NCI-H524 treated with DMSO at 0.1 percent for 48 hours (cell line): ENCODE data around the gene IGFBP4.

Experiments
- DNase-seq: peaks from one replicate; lab custom pipeline; 2025; lab: John Stamatoyannopoulos, UW

The IGFBP4 gene

DNA sequence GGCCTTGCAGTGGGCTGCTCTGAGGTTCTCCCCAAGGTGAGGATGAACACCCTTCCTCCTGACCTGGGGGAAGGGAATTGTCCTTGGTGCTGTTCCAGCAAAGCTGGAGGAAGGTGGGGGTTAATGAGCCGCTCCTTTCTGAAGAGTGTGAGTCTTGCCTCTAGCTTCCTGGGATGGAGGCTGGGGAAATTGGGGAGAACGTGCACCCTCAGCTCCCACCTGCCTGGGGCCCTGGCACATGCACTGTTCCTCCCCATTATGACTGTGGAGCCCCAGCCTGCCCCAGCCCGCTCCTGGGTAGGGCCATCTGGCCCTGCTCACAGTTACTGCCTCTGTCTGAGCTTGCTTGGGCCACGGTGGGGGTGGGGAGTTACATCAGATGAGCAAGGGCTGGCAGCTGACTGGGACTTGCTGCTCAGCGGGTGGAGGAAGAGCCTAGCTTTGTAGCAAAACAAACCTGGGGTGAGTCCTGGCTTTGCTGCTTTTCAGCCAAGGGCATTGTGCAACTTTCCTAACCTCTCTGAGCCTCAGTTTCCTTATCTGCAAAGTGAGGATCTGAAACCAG, 47.1 kb downstream of the IGFBP4 start:
- peak; percentile 14 for DNase-seq

DNA sequence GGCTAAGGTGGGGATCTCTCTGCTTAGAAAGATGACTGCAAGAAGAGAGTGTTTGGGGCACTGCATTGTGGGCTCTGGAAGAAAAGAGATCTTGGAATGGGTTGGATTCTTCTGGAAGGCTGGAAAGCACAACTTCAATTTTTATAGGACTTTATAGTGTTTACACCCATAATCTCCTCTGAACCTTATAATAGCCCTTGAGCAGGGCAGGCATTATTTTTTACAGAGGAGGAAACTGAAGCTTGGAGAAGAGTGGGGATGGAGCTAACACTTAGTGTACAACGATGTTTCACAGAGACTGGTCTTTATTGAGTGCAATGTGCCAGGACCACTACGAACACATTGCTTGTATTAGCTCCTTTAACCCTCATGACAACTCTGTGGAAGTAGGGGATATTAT, 47.7 kb downstream of the IGFBP4 start:
- no peak for DNase-seq

DNA sequence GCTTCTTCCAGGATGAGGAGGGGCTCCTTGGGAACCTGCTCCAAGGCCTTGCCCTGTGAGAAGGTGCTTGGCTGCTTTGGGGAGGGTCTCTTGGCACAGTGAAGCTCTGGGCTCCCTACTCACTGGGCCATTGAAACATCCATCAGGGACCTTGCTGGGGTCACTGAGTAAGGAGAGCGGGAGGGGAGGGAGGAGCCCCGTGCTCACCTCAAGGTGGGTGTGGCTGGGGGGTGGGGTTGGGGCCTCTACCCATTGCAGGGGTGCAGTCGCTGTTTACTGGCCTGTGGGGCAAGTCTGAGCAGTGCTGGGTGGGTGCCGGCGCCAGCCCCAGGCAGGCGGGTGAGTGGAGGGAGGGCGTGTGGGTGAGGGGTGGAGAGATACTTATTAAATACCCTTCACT, 48.2 kb downstream of the IGFBP4 start:
- DNase-seq: no peak

DNA sequence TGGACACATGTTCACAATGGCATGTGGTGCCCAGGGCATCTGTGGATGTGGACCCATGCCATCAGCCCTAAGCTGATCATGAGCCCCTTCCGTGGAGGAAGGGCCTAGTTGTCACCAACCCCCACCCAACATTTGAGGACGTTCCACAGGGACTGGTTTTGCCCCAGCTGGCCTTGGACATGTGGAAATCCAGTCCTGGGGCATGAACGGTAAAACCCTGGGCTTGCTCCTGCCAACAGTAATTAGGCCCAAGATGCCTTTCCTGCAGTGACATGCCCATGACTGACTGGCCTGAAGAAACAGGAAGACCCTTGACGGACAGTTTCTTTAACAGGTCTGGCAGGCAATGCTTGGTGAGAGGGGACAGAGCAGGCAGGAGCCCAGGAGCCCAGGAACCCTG, 50.4 kb downstream of the IGFBP4 start:
- DNase-seq: no peak

DNA sequence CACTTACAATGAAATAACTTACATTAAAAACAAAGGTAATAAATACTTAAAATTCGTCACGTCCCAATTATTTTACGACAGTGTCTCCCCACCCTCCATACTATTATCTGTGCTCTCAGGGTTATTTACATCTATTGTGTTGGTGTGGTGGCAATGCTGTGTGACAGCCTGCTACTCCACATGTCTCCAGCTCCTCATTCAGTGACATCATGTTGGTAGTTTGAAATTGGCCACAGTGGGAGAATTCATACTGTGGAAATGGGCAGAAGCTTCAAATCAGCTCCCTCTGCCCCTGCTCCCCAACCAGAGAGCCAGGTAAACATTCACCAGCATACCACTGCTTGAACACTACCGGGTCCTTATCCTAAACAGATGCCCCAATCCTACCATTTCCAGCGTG, 51.9 kb downstream of the IGFBP4 start:
- DNase-seq: no peak

DNA sequence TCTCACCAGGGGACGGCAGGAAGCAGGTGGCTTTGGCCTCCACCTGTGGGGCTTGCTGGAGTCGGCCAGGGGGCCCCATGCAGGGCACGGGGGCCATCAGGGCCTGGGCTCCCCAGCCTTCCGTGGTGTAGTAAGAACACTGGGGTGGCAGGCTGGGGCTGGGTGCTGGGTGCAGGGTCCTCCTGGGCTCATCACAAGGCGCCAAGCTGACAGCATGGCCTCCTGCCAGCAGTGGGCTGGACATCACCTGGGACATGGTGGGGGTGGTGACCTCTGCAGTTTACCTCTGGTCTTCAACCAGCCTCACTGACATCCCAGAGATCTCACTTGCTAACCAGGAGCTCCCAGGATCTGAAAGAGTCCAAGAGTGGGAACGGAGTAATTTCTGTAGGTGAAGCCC, 52.9 kb downstream of the IGFBP4 start:
- no peak for DNase-seq

DNA sequence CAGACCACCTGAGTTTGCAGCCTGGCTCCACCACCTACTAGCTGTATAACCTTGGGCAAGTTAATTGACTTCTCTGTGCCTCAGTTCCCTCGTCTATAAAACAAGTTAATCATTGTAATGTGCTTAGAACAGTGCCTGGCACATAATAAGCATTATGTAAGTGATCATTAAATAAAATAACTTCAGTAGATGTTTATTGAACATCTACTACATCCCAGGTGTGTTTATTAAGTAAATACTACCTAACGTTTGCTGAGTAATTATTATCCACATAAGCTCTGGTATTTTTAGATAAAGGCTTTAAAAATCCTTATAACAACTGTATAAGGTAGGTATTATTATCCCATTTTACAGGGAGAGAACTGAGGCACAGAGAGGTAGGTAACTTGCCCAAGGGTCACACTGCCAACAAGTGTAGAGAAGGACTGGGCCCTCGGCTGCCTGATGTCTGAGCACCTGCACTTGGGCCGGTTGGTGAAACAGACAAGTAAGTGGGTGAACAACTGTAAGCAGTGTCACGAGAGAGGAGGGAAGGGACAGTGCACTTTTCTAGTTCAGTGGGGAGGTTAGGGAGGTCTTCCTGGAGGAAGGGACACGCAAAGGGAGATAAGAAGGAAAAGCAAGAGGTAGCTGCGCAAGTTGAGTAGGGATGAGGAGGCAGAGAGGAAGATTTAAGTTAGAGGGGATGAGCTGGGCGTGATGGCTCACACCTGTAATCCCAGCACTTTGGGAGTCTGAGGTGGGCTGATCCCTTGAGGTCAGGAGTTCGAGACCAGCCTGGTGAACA, 53.6 kb downstream of the IGFBP4 start:
- DNase-seq: no peak

DNA sequence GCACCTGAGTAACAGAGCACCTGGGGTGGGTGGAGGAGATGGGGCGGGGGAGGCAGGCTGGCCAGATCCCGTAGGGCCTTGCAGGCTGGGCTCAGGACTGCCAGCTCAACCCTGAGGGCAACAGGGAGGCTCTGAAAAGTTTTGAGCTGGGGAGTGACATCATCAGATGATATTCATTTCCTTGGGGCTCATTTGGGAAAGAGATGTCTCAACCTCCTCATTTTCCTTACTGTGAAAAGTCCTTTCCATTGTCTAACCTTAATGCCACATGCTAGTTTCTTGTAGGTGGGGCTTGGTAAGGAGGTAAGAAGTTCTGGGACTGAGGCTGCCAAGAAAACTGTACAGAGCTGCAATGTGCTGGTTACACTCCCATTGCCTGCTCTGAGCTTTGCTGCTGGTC, 54.4 kb downstream of the IGFBP4 start:
- DNase-seq: no peak

DNA sequence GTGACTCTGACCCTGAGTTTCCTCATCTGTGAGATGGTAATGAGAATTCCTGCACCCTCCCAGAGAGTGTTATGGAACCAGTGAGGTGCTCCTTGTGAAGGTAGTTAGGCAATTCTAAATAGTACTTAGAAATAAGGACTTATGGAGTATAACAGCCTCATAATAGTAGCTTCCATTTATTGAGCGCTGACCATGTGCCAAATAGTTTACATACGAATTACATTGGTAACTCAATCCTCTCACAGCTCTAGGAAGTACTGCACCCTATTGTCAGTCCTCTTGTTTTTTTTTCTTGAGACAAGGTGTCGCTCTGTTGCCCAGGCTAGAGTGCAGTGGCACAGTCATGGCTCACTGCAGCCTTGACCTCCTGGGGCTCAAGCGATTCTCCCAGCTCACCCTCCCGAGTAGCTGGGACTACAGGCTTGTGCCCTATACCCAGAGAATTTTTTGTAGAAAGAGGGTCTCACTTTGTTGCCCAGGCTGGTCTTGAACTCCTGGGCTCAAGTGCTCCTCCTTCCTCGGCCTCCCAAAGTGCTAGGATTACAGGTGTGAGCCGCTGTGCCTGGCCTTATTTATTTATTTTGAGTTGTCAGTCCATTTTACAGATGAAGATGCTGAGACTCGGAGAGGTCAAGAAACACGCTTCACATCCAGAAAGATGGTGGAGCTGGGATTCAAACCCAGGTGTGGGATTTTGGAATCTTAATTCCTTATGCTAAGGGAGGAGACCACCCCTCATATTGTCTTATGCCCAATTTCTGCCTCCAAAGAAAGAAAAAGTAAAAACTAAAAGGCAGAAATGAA, 55.2 kb downstream of the IGFBP4 start:
- no peak for DNase-seq

DNA sequence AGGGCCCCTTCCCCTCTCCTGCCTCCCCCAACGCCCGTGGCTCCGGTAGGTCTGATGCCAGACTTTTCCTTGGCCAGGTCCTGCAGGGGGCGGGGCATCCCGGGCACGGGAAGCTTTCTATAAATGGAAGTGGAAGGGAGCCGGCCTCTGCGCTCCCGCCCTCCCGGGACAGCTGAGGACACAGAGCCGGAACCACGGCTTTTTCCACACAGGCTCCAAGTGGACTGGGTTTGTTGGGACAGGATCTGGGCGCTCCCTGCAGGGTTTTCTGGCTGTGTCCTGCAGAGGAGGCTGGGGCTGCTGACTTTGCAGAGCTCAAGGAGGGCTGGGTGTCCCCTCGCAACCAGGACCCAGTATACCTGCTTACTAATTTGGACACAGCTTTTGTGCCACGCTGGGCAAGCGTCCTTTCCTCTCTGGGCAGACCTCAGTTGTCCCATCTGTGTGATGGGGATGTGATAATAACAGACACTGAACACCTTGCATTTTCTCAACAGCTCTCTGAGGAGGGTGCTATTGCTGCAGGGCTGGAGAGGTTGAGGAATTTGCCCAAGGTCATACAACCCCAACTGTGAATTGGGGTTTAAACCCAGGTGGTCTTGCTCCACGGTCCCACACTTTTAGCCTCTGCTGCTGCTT, 56.4 kb downstream of the IGFBP4 start:
- DNase-seq: no peak

DNA sequence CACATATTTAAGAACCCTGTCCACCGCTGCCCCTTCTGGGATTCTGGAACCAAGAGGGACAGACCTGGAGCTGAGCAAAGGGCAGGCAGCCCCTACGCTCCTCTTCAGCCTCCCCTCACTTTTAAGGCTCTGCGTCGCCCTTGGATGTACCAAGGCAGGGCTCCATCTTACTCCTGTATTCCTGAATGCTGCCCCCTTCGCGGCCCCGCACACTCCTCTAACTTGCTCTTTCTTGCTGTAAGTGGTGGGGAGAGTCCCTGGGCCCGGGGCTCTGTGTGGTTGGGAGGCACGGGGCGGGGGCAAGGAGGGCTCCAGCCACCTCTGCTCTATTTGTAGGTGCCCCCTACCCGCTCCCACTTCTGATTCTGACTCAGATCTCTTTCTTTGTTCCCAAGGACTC, 56.9 kb downstream of the IGFBP4 start:
- DNase-seq: no peak

DNA sequence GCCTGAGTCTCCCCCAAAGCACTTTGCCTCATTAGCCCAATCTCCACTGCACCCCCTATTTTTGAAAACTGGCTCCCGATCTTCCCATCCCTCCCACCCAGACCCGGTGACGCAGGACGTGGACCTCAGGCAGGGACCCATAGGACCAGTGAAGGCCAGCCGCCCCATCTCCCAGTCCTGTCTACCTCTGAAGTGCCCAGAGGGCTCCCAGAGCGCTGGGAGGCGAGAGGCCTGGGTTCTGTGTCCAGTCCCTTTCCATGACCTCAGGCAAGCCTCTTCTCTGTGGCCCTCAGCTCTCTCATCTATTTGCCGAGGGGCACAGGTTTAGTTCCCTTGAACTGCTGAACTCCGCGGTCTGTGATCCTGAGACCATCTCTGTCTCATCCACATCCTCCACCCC, 57.5 kb downstream of the IGFBP4 start:
- no peak for DNase-seq

DNA sequence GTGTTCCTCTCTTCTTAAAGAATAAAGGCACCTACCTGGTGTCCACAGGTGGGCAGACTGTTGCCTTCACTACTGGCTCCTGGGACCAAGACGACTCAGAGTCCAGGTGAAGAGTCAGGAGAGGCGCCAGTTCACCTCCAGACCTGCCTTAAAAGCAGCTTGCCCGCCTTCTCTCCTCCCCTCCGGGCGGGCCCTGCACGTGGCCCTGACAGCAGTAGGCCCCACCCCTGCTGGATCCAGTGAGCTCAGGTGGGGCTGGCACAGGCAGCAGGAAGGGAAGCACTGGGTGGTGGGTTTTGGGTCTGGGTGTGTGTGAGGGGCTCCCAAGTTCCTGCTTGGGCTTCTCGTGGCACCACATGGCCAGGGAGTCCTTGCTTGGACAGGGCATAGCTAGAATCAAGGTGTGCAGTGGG, 58.3 kb downstream of the IGFBP4 start, which contains the start of gene TNS4:
Gene TNS4, minus strand, starts transcription at position 125 of the 413 bp plus-strand sequence. CDS start 5,198 bp downstream, outside the sequence.
- DNase-seq: no peak

DNA sequence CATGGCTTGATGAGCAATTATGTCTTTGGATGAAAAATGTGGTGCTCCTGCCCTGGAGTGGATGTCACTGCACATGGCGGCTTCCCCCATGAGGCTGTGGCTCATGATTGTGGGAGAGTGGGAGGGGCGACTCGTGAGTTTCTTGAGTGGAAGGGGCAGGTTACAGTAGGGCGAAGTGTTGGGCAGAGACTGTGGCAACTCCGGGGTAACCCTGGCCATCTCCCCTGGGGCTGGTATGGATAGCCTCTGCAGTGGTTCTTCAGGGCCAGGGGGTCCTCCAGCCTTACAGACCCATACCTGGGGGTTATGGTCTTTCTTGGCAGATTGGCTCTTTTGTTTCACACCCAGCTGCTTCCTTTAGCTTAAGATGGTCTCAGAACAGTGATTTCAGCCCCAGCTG, 59.5 kb downstream of the IGFBP4 start:
- no peak for DNase-seq

DNA sequence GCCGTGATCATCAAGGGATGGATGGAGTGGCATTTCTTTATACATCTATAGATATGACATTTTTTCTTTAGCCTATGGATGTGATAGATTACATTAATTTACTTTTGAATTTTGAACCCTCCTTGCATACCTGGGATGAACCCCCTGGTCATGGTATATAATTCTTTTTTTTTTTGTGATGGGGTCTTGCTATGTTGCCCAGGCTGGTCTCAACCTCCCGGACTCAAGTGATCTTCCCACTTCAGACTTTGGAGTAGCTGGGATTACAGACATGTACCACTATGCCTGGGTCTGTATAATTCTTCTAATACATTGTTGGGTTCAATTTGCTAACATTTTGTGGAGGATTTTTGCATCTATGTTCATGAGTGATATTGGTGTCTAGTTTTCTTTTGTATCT, 59.9 kb downstream of the IGFBP4 start:
- no peak for DNase-seq

DNA sequence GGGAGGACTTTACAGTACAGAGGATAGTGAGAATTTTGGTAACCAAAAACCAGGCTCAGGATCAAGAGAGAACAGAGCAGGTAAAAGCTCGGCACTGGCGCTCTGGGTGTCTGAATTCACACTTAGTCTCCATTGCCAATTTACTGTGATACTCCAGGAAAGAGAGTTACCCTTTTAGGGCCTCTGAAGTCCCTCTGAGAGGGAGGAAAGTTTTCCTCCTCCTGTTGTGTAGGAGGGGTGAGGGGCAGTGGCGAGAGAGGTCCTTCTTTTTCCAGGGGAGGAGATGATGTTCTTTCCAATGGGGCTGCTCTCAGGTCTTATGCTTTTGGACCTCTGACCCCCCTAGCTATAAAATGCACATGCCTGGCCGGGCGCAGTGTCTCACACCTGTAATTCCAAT, 63.5 kb downstream of the IGFBP4 start:
- no peak for DNase-seq
